ENCODE measurements around the gene OR8G1.
"Not testable (repeated sequence)": the region's sequence is repeated elsewhere in the genome, so short reads cannot be mapped to it uniquely, and the experiment has no call there.

The OR8G1 gene, protein sequence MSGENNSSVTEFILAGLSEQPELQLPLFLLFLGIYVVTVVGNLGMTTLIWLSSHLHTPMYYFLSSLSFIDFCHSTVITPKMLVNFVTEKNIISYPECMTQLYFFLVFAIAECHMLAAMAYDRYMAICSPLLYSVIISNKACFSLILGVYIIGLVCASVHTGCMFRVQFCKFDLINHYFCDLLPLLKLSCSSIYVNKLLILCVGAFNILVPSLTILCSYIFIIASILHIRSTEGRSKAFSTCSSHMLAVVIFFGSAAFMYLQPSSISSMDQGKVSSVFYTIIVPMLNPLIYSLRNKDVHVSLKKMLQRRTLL

GRCh38 chr11:124240621-124241397 is at the start of gene OR8G1:
OR8G1 (plus strand) TSS chr11:124241095; CDS start chr11:124249676, 8,581 bp downstream.
- DNase-seq (ENCODE audit: low spot score): no peak

DNA sequence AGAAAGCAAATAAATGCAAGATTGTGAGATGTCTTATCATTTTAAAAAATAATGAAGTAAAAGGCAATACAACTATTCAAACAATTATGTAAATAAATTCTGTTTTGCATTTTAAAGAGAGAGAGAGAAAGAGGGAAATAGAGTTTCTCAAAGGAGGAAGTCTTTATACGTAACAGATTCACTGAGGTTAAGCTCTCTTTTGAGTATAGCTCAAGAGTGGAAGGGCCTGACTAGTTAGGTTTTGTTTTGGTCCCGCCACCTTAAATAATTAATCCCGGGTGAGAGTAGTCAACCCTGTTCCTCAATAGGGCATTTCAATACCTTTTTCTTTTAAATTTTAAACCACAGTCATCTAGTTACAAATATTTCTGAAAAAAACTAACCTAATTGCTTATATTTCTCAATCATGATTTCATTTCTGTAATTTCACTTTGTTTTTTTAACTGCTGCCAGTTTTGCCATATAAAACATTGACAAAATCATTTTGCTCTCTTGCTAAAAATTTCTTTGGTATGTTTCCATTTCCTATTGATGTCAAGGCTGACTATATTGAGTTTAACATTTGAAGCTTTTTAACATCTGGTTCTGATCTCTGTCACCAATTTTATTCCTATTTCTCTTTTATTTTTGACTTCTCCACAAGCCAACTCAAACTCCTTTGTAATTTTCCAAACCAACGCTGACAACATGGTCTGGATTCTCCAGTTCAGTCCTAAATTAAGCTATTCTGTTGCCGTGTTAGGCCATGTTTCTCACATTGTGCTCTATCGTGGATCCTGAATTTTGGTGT is 47.5 kb upstream of the OR8G1 start:
- no peak for DNase-seq (ENCODE audit: low spot score)

- no peak for DNase-seq (ENCODE audit: low spot score)
Observed at GRCh38 chr11:124194293-124195188, 46.4 kb upstream of the OR8G1 start.

DNA sequence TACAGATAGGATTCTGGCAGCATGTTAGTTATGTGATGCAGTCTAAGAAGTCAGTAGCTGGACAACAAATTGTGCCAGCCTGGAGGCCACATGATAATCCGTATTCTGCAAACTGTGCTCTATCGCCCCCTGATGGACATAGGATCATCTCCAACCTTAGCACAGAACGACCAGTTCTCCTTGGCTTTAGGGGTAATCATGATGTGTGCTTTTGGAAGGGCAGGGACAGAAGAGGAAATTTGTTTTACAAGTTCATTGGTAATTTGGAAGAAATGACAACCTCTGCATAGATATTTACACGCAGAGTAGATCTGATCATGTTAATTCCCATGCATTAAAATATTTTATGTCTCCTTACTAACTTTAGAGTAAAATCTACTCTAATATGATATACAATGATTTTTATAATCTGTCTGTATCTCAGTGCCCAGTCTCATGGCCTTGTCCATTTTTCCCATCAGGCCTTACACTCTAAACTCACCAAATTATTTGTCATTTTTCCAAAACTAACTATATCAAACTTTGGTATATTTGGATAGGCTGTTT is 45.6 kb upstream of the OR8G1 start:
- DNase-seq (ENCODE audit: low spot score): no peak

DNA sequence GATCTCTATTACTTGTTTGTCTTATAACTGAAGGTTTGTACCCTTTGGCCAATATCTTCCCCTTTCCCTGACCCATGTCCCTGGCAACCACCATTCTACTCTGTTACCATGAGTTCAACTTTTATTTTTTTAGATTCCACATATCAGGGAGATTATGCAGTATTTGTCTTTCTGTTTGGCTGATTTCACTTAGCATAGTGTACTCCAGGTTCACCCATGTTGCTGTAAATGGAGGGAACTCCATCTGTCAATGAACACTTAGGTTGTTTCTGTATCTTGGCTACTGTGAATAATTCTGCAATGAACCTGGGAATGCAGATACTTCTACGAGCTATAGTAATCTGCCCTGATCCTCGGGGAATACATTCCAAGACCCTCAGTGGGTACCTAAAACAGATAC is 42.9 kb upstream of the OR8G1 start:
- DNase-seq (ENCODE audit: low spot score): no peak

DNA sequence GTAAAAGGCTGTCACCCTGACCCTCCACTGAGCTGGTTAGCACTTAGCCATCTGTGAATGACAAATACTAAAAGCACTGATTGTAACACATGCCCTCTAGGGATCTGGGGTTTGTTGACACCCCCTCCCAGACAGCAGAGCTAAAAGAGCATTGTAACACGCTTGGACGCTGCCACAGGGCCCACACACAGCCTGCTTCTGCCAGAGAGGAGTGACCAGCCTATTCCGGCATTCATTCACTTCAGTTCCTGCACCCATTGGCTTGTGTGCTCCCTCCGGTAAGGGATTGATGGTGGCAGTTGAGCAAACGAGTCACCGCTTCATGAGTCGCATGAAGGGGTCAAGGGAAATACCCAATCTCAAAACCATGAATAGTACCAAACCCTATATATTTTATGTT is 42.0 kb upstream of the OR8G1 start:
- DNase-seq (ENCODE audit: low spot score): no peak

GRCh38 chr11:124199702-124200101 is 41.2 kb upstream of the OR8G1 start:
- DNase-seq (ENCODE audit: low spot score): no peak

DNA sequence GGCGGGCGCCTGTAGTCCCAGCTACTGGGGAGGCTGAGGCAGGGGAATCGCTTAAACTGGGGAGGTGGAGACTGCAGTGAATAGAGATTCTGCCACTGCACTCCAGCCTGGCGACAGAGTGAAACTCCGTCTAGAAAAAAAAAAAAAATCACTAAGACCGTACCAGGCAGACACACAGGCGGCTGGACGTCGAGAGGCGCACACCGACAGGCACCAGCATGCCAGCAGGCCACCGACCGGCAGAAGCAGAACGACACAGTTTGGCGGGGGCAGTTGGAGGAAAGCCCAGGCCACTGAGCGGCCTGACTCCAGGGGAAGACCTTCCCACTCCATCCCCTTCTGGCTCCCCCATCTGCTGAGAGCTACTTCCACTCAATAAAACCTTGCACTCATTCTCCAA is 40.2 kb upstream of the OR8G1 start:
- DNase-seq (ENCODE audit: low spot score): no peak

- DNase-seq (ENCODE audit: low spot score): no peak
Observed at GRCh38 chr11:124202951-124203350, 37.9 kb upstream of the OR8G1 start.

- DNase-seq (ENCODE audit: low spot score): no peak
Observed at GRCh38 chr11:124204008-124204407, 36.9 kb upstream of the OR8G1 start.

DNA sequence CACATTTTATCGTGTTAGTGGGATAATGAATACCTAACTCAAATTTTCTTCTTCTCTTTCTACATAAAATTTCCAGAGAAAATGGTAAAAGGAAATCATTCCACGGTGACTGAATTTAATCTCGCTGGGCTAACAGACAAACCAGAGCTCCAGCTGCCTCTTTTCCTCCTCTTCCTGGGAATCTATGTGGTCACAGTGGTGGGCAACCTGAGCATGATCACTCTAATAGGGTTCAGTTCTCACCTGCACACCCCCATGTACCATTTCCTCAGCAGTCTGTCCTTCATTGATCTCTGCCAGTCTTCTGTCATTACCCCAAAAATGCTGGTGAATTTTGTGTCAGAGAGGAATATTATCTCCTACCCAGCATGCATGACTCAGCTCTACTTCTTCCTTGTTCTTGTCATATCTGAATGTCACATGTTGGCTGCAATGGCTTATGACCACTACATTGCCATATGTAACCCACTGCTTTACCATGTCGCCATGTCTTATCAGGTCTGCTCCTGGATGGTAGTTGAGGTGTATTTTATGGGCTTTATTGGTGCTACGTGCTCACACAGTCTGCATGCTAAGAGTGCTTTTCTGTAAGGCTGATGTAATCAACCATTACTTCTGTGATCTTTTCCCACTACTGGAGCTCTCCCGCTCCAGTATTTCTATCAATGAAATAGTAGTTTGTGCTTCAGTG is 33.6 kb upstream of the OR8G1 start:
- no peak for DNase-seq (ENCODE audit: low spot score)

DNA sequence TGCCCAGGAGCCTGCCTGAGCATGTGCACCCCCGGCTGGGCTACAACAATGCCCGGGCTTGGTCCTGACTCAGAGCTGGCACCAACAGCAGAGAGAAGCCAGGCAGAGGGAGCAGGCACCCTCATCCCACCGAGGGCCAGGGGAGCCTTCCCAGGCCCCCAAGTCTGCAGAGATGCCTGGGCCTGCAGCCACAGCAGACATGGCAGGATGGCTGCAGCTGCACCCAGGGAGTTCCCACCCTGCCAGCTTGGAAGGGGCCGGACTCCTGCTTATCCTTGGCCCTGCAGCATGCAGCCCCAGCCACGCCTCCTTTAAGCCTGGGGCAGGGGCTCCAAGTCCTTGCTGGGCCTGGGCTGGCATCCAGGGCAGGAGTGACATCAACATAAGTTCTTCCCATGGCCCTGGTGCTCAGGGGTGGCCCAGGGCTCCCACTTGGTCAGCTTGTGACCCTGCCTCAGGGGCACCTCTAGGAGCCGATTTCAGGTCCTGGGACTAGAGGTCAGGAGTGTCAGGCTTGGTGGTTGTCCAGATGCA is 31.0 kb upstream of the OR8G1 start:
- no peak for DNase-seq (ENCODE audit: low spot score)

DNA sequence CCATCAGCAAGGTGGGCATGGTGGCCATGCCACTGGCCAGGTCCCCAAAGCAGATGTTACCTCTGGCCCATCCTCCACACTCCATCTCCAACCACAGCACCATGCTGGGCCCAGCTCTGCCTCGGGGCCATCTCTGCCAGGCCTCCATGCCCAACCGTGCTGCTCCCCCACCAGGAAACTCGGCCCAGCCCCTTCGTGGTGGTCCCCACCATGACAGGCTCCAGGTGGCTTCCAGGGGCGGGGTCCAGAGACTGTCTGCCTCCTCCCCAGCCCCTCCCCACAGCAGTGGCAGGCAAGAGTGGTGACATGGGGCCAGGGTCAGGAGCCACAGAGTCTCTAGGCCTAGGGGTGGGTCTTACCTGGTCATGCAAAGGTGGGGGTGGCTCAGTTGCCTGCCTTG is 30.5 kb upstream of the OR8G1 start:
- no peak for DNase-seq (ENCODE audit: low spot score)

DNA sequence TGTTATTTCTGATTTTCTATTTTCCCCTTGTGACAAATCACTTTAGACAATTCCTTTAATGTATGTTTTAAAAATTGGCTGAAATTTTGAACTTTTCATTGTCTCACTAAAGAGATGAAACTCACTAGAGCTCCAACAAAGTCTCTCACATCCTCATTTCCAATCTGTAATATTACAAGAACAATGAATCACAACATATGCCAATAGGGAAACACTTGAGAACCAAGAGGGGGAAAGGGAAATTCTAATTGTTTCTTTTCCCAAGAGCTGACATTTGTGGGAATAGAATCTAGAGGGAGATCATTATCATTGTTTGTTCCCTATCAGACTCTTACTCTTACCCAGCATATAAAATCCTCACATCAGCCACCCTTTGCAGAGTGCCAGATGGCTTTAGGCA is 29.6 kb upstream of the OR8G1 start:
- DNase-seq (ENCODE audit: low spot score): no peak

- DNase-seq (ENCODE audit: low spot score): no peak
Observed at GRCh38 chr11:124214027-124214426, 26.9 kb upstream of the OR8G1 start.

DNA sequence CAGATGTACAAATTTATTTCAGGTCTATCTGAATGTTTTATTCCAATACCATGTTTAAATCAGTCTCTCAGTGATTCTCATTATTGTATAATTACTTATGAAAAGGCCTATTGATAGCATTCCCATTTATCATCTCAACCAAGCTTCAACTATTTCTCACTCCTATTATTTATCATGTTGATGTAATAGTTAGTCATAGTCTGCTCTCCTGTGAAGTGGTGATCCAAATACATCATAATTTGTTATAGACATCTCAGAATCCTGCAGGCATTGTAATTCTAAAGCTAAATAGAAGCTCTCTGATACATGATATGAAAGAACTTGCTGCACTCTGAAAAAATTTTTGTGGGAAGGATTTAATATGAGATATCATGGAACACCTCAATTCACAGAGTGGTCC is 21.8 kb upstream of the OR8G1 start:
- DNase-seq (ENCODE audit: low spot score): no peak

GRCh38 chr11:124222407-124222806 is 18.5 kb upstream of the OR8G1 start:
- no peak for DNase-seq (ENCODE audit: low spot score)

- DNase-seq (ENCODE audit: low spot score): not testable (repeated sequence)
Observed at GRCh38 chr11:124224618-124225423, 16.1 kb upstream of the OR8G1 start.

- DNase-seq (ENCODE audit: low spot score): no peak
Observed at GRCh38 chr11:124225471-124225870, 15.4 kb upstream of the OR8G1 start.

GRCh38 chr11:124233376-124233775 is 7.5 kb upstream of the OR8G1 start:
- DNase-seq (ENCODE audit: low spot score): no peak

All from putamen (tissue), 1 donor.